ENCODE data around the gene ZCCHC13. TPM values are rescaled to one million over a fixed set of nuclear protein-coding genes. Genes with fewer than 3 reads are reported as not detected.

The ZCCHC13 gene
- total and polyA plus RNA-seq, 2 of the 13 experiments (the other 11 are each of a cell fraction or from before 2014, with no cell fraction given) = not detected

DNA sequence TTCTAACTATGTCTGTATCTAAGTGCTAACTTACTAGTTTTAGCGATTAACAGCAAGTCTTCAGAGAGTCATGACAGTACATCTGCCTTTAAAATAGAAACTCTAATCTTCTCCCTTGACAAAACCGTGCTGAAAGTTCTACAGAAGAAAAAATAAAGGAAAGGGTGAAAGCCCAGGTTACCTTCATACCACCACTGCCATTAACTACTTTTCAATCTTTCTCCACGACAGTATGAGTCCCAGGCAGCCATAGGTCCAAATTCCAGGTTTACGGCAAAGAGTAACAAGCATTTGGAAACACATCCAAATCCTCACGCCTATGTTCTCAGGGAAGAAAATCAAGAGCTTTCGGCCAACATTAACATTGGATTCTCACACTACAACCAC is 12.4 kb upstream of the ZCCHC13 start:
- Histone ChIP-seq H3K27me3 (ENCODE audit: control insufficient read depth in 1 of 2, insufficient read depth in 2 of 2, low read length in 2 of 2) (no peaks in the 10 kb centered on the region; a peak in 1 of 5 replicates), H3K4me2 (ENCODE audit: low read depth, low read length) (peak overlapping the region; percentile 80), H3K79me2 (ENCODE audit: insufficient read depth, low read length) (peaks cover 55% of the 10 kb centered on the region), H3K9ac (ENCODE audit: insufficient read depth, low read depth, low read length) (peak overlapping the region; percentile 91), H3K9me3 (ENCODE audit: low read length) (no peaks in the 10 kb centered on the region), H3K36me3 (replicated peaks in 1 of 2; ENCODE audit: control insufficient read depth in 1 of 2, insufficient read depth in 2 of 2, low read length in 2 of 2) (0 out of 5 replicates have a peak, but pooled peaks cover 0 to 5% of the 10 kb centered on the region in 2 experiments), H3K4me3 (replicated peaks in 1 of 3; ENCODE audit: insufficient read depth in 1 of 3, low read depth in 2 of 3, low read length in 3 of 3) (peak overlapping the region; percentile 71 to 81 (median 80)), H3K27ac (ENCODE audit: extremely low read length, insufficient read depth, low read length) (peak overlapping the region; percentile 97), H2AFZ (ENCODE audit: low read length) (no peak overlapping the region), H4K20me1 (ENCODE audit: insufficient read depth, low read length) (no peaks in the 10 kb centered on the region), H3K4me1 (ENCODE audit: insufficient read depth, low read length) (peaks cover 25% of the 10 kb centered on the region)
- TF ChIP-seq, protein P1, sequence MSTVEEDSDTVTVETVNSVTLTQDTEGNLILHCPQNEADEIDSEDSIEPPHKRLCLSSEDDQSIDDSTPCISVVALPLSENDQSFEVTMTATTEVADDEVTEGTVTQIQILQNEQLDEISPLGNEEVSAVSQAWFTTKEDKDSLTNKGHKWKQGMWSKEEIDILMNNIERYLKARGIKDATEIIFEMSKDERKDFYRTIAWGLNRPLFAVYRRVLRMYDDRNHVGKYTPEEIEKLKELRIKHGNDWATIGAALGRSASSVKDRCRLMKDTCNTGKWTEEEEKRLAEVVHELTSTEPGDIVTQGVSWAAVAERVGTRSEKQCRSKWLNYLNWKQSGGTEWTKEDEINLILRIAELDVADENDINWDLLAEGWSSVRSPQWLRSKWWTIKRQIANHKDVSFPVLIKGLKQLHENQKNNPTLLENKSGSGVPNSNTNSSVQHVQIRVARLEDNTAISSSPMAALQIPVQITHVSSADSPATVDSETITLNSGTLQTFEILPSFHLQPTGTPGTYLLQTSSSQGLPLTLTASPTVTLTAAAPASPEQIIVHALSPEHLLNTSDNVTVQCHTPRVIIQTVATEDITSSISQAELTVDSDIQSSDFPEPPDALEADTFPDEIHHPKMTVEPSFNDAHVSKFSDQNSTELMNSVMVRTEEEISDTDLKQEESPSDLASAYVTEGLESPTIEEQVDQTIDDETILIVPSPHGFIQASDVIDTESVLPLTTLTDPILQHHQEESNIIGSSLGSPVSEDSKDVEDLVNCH (CRISPR knock-in tag; IDR thresholded peaks at IDR 0.05) = no peak
- TF ChIP-seq TEAD3 (CRISPR knock-in tag; optimal IDR thresholded peaks at IDR 0.05; ENCODE audit: borderline replicate concordance) (peak; percentile 13), SOX6 (IDR thresholded peaks at IDR 0.05) (no peak), SOX6 (CRISPR knock-in tag; IDR thresholded peaks at IDR 0.05) (no peak), MYNN (CRISPR knock-in tag; IDR thresholded peaks at IDR 0.05; ENCODE audit: low read depth) (no peak), RBFOX2 (IDR thresholded peaks at IDR 0.05; ENCODE audit: low read depth, low read length) (peak; percentile 18; the same call in 1 of the 2 replicates)
- in situ Hi-C loops (cut with HindIII; ENCODE audit: extremely low pct_ligation_motif_present, low pct_unique_long_range_greater_than_20kb) (no loop called here), intact Hi-C loops (cut with micrococcal nuclease; ENCODE audit: unreplicated experiment) (loop anchor here (10.0 kb wide), 2 partner anchors 47 to 53 kb away; no protein-coding TSS in a partner anchor)
- POLR2A ChIA-PET = interaction anchor here (1.0 to 2.1 kb wide), 3 partner anchors 9 to 49 kb away, joined by 3 to 20 read pairs (median 8); no protein-coding TSS in a partner anchor
- ATAC-seq (no peak), DNase-seq (ENCODE audit: low spot score) (no peak), FAIRE-seq (no peak)
- CTCF ChIA-PET (ENCODE audit: low intra/inter-chr PET ratio, low total read pairs) = no interaction called here
- 2% methylated on average over 6 of the region's 6 CpGs for WGBS (ENCODE audit: low lambda C conversion rate)
- BruUV-seq (replicated peaks) = TSS peak; percentile 70
